Measurements from ENCODE around the gene CPM.

DNA sequence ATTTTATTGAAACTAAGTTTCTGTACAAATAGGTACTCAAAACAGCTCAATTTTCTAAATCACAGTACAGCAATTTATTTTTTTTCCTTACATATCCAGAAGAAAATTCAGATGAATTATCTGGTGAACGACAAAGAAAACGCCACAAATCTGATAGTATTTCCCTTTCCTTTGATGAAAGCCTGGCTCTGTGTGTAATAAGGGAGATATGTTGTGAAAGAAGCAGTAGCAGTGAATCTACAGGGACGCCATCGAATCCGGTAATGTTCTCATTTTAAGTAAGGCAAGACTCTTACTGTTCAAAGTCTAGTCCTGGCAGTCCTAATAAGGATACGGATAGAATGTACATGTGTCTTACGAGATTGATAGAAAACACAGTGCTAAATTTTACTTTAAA, 104.3 kb downstream of the CPM start:
- TF ChIP-seq, protein P1, sequence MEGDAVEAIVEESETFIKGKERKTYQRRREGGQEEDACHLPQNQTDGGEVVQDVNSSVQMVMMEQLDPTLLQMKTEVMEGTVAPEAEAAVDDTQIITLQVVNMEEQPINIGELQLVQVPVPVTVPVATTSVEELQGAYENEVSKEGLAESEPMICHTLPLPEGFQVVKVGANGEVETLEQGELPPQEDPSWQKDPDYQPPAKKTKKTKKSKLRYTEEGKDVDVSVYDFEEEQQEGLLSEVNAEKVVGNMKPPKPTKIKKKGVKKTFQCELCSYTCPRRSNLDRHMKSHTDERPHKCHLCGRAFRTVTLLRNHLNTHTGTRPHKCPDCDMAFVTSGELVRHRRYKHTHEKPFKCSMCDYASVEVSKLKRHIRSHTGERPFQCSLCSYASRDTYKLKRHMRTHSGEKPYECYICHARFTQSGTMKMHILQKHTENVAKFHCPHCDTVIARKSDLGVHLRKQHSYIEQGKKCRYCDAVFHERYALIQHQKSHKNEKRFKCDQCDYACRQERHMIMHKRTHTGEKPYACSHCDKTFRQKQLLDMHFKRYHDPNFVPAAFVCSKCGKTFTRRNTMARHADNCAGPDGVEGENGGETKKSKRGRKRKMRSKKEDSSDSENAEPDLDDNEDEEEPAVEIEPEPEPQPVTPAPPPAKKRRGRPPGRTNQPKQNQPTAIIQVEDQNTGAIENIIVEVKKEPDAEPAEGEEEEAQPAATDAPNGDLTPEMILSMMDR (IDR thresholded peaks at IDR 0.05; ENCODE audit: low read depth, low read length, missing input control): no peak
- no peak for TF ChIP-seq RXRA (IDR thresholded peaks at IDR 0.05)
- TF ChIP-seq, protein P2, sequence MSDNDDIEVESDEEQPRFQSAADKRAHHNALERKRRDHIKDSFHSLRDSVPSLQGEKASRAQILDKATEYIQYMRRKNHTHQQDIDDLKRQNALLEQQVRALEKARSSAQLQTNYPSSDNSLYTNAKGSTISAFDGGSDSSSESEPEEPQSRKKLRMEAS (IDR thresholded peaks at IDR 0.05): no peak
